HepG2 (cell line): ENCODE results near the gene PRKCG. TPM values are rescaled to one million over a fixed set of nuclear protein-coding genes. Genes with fewer than 3 reads are reported as not detected.

Experiments used
- GMEB2 ChIP-seq: IDR thresholded peaks from 2 replicates; pipeline ENCODE4 v1.6.1; 2016; ENCODE audit warnings: missing biosample characterization, missing genetic modification reagents, low read depth
- HOXD1 ChIP-seq: sonication (generic); formaldehyde crosslinking; IDR thresholded peaks from 2 replicates; pipeline ENCODE4 v1.5.0; 2020; ENCODE audit warnings: missing genetic modification reagents
- JDP2 ChIP-seq: sonication (generic); formaldehyde crosslinking; IDR thresholded peaks from 2 replicates; pipeline ENCODE4 v1.8.1; 2022; ENCODE audit warnings: missing genetic modification reagents, borderline replicate concordance
- JUND ChIP-seq: sonication (generic); formaldehyde crosslinking; IDR thresholded peaks from 2 replicates; pipeline ENCODE4 v1.8.0; 2022; ENCODE audit warnings: mild to moderate bottlenecking, missing genetic modification reagents
- NFKB2 ChIP-seq: sonication (generic); formaldehyde crosslinking; IDR thresholded peaks from 2 replicates; pipeline ENCODE4 v1.4.0; 2020; ENCODE audit warnings: missing genetic modification reagents, borderline replicate concordance
- ONECUT2 ChIP-seq: sonication (generic); formaldehyde crosslinking; IDR thresholded peaks from 2 replicates; pipeline ENCODE4 v1.4.0; 2020; ENCODE audit warnings: missing genetic modification reagents
- PATZ1 ChIP-seq: sonication (generic); formaldehyde crosslinking; IDR thresholded peaks from 2 replicates; pipeline ENCODE4 v1.4.0; 2020; ENCODE audit warnings: missing genetic modification reagents
- PAWR ChIP-seq: sonication (generic); formaldehyde crosslinking; IDR thresholded peaks from 2 replicates; pipeline ENCODE4 v1.4.0; 2020; ENCODE audit warnings: missing genetic modification reagents, mild to moderate bottlenecking, borderline replicate concordance
- PHF20 ChIP-seq: sonication (generic); formaldehyde crosslinking; IDR thresholded peaks from 2 replicates; pipeline ENCODE4 v1.5.0; 2020; ENCODE audit warnings: mild to moderate bottlenecking, missing genetic modification reagents
- SETDB1 ChIP-seq: sonication (generic); formaldehyde crosslinking; IDR thresholded peaks from 2 replicates; pipeline ENCODE4 v1.5.1; 2020; ENCODE audit warnings: missing genetic modification reagents, mild to moderate bottlenecking, borderline replicate concordance
- SMYD3 ChIP-seq: sonication (generic); formaldehyde crosslinking; IDR thresholded peaks from 2 replicates; pipeline ENCODE4 v1.8.1; 2023; ENCODE audit warnings: mild to moderate bottlenecking, missing genetic modification reagents
- SOX5 ChIP-seq: IDR thresholded peaks from 2 replicates; pipeline ENCODE4 v1.6.1; 2016; ENCODE audit warnings: borderline replicate concordance
- TARDBP ChIP-seq: sonication (generic); formaldehyde crosslinking; IDR thresholded peaks from 2 replicates; pipeline ENCODE4 v1.8.0; 2022; ENCODE audit warnings: mild to moderate bottlenecking, missing genetic modification reagents
- THAP11 ChIP-seq: IDR thresholded peaks from 2 replicates; pipeline ENCODE4 v1.6.1; 2016; ENCODE audit warnings: missing biosample characterization, missing genetic modification reagents
- U2AF2 ChIP-seq: fragments of 200-400 bp; formaldehyde crosslinking; IDR thresholded peaks from 2 replicates; pipeline ENCODE4 v1.6.1; 2017; ENCODE audit warnings: low read depth, mild to moderate bottlenecking, low read length
- ZFP1 ChIP-seq: IDR thresholded peaks from 2 replicates; pipeline ENCODE4 v1.6.1; 2016
- ZMAT3 ChIP-seq: sonication (generic); formaldehyde crosslinking; conservative IDR thresholded peaks from 2 replicates; pipeline ENCODE4 v1.7.0; 2021; ENCODE audit warnings: missing genetic modification reagents
- ZNF234 ChIP-seq: sonication (generic); formaldehyde crosslinking; conservative IDR thresholded peaks from 2 replicates; pipeline ENCODE4 v1.5.1; 2020; ENCODE audit warnings: mild to moderate bottlenecking, missing genetic modification reagents
- ZNF253 ChIP-seq: sonication (generic); formaldehyde crosslinking; IDR thresholded peaks from 2 replicates; pipeline ENCODE4 v1.8.0; 2022; ENCODE audit warnings: mild to moderate bottlenecking, missing genetic modification reagents, borderline replicate concordance
- ZNF337 ChIP-seq: sonication (generic); formaldehyde crosslinking; IDR thresholded peaks from 2 replicates; pipeline ENCODE4 v1.5.1; 2020; ENCODE audit warnings: missing genetic modification reagents, low read depth, mild to moderate bottlenecking, borderline replicate concordance
- ZNF33A ChIP-seq: sonication (generic); formaldehyde crosslinking; IDR thresholded peaks from 2 replicates; pipeline ENCODE4 v1.5.1; 2020; ENCODE audit warnings: missing genetic modification reagents, mild to moderate bottlenecking, moderate library complexity, borderline replicate concordance
- ZNF383 ChIP-seq: sonication (generic); formaldehyde crosslinking; IDR thresholded peaks from 2 replicates; pipeline ENCODE4 v1.4.0; 2020; ENCODE audit warnings: missing genetic modification reagents, mild to moderate bottlenecking, borderline replicate concordance
- ZNF431 ChIP-seq: sonication (generic); formaldehyde crosslinking; IDR thresholded peaks from 2 replicates; pipeline ENCODE4 v1.9.0; 2022; ENCODE audit warnings: missing genetic modification reagents, low read depth, mild to moderate bottlenecking, borderline replicate concordance
- ZNF7 ChIP-seq: IDR thresholded peaks from 2 replicates; pipeline ENCODE4 v1.6.1; 2016; ENCODE audit warnings: missing biosample characterization, missing genetic modification reagents
- ZNF839 ChIP-seq: sonication (generic); formaldehyde crosslinking; IDR thresholded peaks from 2 replicates; pipeline ENCODE4 v1.4.0; 2020; ENCODE audit warnings: missing genetic modification reagents, mild to moderate bottlenecking, borderline replicate concordance
- ZSCAN25 ChIP-seq: sonication (generic); formaldehyde crosslinking; IDR thresholded peaks from 2 replicates; pipeline ENCODE4 v1.8.0; 2022; ENCODE audit warnings: mild to moderate bottlenecking, missing genetic modification reagents
- ZSCAN9 ChIP-seq: IDR thresholded peaks from 2 replicates; pipeline ENCODE4 v1.6.1; 2016; ENCODE audit warnings: borderline replicate concordance
- polyA plus RNA-seq, 8 experiments: library from polyadenylated mRNA; depleted of rRNA in 3 of 8; stranded (reverse) in 7 of 8; unstranded in 1 of 8; fragments of >200 nt; fragmentation: Illumina TruSeq in 4 of 8; extraction: Trizol in 4 of 8; gene quantifications; 2 replicates each; pipeline versions ENCODE4 v1.2.1 to v1.2.3, GENCODE V29; 2011 to 2016; ENCODE audit warnings: low read depth in 4 of 8, missing spikeins in 1 of 8, mixed read lengths in 1 of 8; ENCODE audit not compliant: insufficient read depth in 1 of 8
- total RNA-seq, 5 experiments: library from RNA; depleted of rRNA; stranded (reverse); fragments of >200 nt; fragmentation: Illumina TruSeq; extraction: Trizol; gene quantifications; 2 replicates each; pipeline ENCODE4 v1.2.3, GENCODE V29; 2016; ENCODE audit warnings: low read depth in 1 of 5

PRKCG gene
- total and polyA plus RNA-seq, 2 of the 13 experiments (the other 11 are each of a cell fraction or from before 2014, with no cell fraction given): 0.02 to 0.03 TPM

GRCh38 chr19:53903055-53903680 is 21.2 kb downstream of the PRKCG start (continued):
- TF ChIP-seq ZNF33A: no peak
- TF ChIP-seq THAP11: 0 out of 2 replicates have a peak, but pooled peaks have one; percentile 25
- no peak for TF ChIP-seq ZNF839 (CRISPR knock-in tag)
- TF ChIP-seq GMEB2 (CRISPR knock-in tag): no peak
- TF ChIP-seq ZNF7 (CRISPR knock-in tag): no peak
- no peak for TF ChIP-seq PATZ1 (CRISPR knock-in tag)
- no peak for TF ChIP-seq ZMAT3 (CRISPR knock-in tag)
- no peak for TF ChIP-seq SMYD3 (CRISPR knock-in tag)
- TF ChIP-seq ZSCAN9 (CRISPR knock-in tag): 0 out of 2 replicates have a peak, but pooled peaks have one; percentile 78
- TF ChIP-seq HOXD1 (CRISPR knock-in tag): no peak
- 0 out of 2 replicates have a peak, but pooled peaks have one; percentile 17 for TF ChIP-seq ONECUT2 (CRISPR knock-in tag)
- TF ChIP-seq ZNF253 (CRISPR knock-in tag): no peak
- no peak for TF ChIP-seq ZNF337 (CRISPR knock-in tag)
- TF ChIP-seq JUND: no peak
- no peak for TF ChIP-seq PHF20 (CRISPR knock-in tag)
- TF ChIP-seq ZSCAN25 (CRISPR knock-in tag): no peak
- no peak for TF ChIP-seq ZNF383 (CRISPR knock-in tag)
- TF ChIP-seq TARDBP (CRISPR knock-in tag): no peak
- no peak for TF ChIP-seq SETDB1 (CRISPR knock-in tag)
- TF ChIP-seq NFKB2: no peak
- TF ChIP-seq SOX5 (CRISPR knock-in tag): peak; percentile 42; the same call in 1 of the 2 replicates
- TF ChIP-seq ZFP1: no peak
- no peak for TF ChIP-seq U2AF2
- TF ChIP-seq ZNF234 (CRISPR knock-in tag): no peak
- no peak for TF ChIP-seq JDP2 (CRISPR knock-in tag)
- TF ChIP-seq PAWR (CRISPR knock-in tag): no peak
- TF ChIP-seq ZNF431 (CRISPR knock-in tag): no peak
